ENCODE measurements around the gene MRPL23.

The MRPL23 gene

GRCh38 chr11:1946812-1947484 lies at the start of gene MRPL23:
Gene MRPL23 (plus strand): TSS chr11:1947332. CDS start chr11:1947363, 31 bp downstream.
- Mint-ChIP-seq H3K27me3 (no peaks in the 10 kb centered on the region), H3K36me3 (no peaks in the 10 kb centered on the region), H3K4me1 (no peaks in the 10 kb centered on the region), H3K4me3 (no peak within 1 kb of the TSS), H3K27ac (no peak within 1 kb of the TSS), H3K9me3 (no peaks in the 10 kb centered on the region)

- Mint-ChIP-seq H3K27ac (no peak overlapping the region), H3K27me3 (no peaks in the 10 kb centered on the region), H3K4me3 (no peak overlapping the region), H3K4me1 (no peaks in the 10 kb centered on the region), H3K9me3 (no peaks in the 10 kb centered on the region), H3K36me3 (no peaks in the 10 kb centered on the region)
Observed at GRCh38 chr11:1899090-1899489, 48.0 kb upstream of the MRPL23 start.

GRCh38 chr11:1899686-1900085 lies 47.4 kb upstream of the MRPL23 start:
- Mint-ChIP-seq H3K4me1 (no peaks in the 10 kb centered on the region), H3K4me3 (no peak overlapping the region), H3K27me3 (no peaks in the 10 kb centered on the region), H3K9me3 (no peaks in the 10 kb centered on the region), H3K27ac (no peak overlapping the region), H3K36me3 (no peaks in the 10 kb centered on the region)

GRCh38 chr11:1906181-1906580 lies 41.0 kb upstream of the MRPL23 start:
- H3K27me3 Mint-ChIP-seq, result peaks cover 5% of the 10 kb centered on the region
- no peaks in the 10 kb centered on the region for H3K9me3 Mint-ChIP-seq
- H3K4me3 Mint-ChIP-seq, result no peak overlapping the region
- H3K4me1 Mint-ChIP-seq, result no peaks in the 10 kb centered on the region
- H3K36me3 Mint-ChIP-seq, result no peaks in the 10 kb centered on the region
- no peak overlapping the region for H3K27ac Mint-ChIP-seq

- no peaks in the 10 kb centered on the region for H3K4me1 Mint-ChIP-seq
- H3K27ac Mint-ChIP-seq, result no peak overlapping the region
- peaks cover 5% of the 10 kb centered on the region for H3K27me3 Mint-ChIP-seq
- no peaks in the 10 kb centered on the region for H3K9me3 Mint-ChIP-seq
- no peaks in the 10 kb centered on the region for H3K36me3 Mint-ChIP-seq
- no peak overlapping the region for H3K4me3 Mint-ChIP-seq
Observed at GRCh38 chr11:1906611-1907423, 40.3 kb upstream of the MRPL23 start.

- no peaks in the 10 kb centered on the region for H3K36me3 Mint-ChIP-seq
- H3K4me3 Mint-ChIP-seq, result no peak overlapping the region
- H3K9me3 Mint-ChIP-seq, result no peaks in the 10 kb centered on the region
- no peaks in the 10 kb centered on the region for H3K4me1 Mint-ChIP-seq
- no peak overlapping the region for H3K27ac Mint-ChIP-seq
- peaks cover 5% of the 10 kb centered on the region for H3K27me3 Mint-ChIP-seq
Observed at GRCh38 chr11:1908618-1909017, 38.5 kb upstream of the MRPL23 start.

GRCh38 chr11:1909524-1909923 lies 37.6 kb upstream of the MRPL23 start:
- Mint-ChIP-seq H3K27me3 (peaks cover 7% of the 10 kb centered on the region), H3K27ac (no peak overlapping the region), H3K4me1 (no peaks in the 10 kb centered on the region), H3K36me3 (no peaks in the 10 kb centered on the region), H3K9me3 (no peaks in the 10 kb centered on the region), H3K4me3 (no peak overlapping the region)

GRCh38 chr11:1912289-1912878 lies 34.7 kb upstream of the MRPL23 start:
- no peaks in the 10 kb centered on the region for H3K9me3 Mint-ChIP-seq

GRCh38 chr11:1913271-1914060 lies 33.7 kb upstream of the MRPL23 start:
- H3K27ac Mint-ChIP-seq, result peak overlapping the region; percentile 52
- no peak overlapping the region for H3K4me3 Mint-ChIP-seq
- peaks cover 5% of the 10 kb centered on the region for H3K4me1 Mint-ChIP-seq
- no peaks in the 10 kb centered on the region for H3K36me3 Mint-ChIP-seq
- no peaks in the 10 kb centered on the region for H3K9me3 Mint-ChIP-seq
- peaks cover 4% of the 10 kb centered on the region for H3K27me3 Mint-ChIP-seq

More at GRCh38 chr11:1912289-1912878, 34.7 kb upstream of the MRPL23 start:
- H3K27me3 Mint-ChIP-seq, result peaks cover 4% of the 10 kb centered on the region
- H3K27ac Mint-ChIP-seq, result no peak overlapping the region
- H3K4me3 Mint-ChIP-seq, result no peak overlapping the region
- no peaks in the 10 kb centered on the region for H3K36me3 Mint-ChIP-seq
- H3K4me1 Mint-ChIP-seq, result peaks cover 5% of the 10 kb centered on the region

GRCh38 chr11:1915795-1916131 lies 31.4 kb upstream of the MRPL23 start:
- Mint-ChIP-seq H3K4me3 (no peak overlapping the region), H3K4me1 (peaks cover 5% of the 10 kb centered on the region), H3K27me3 (peaks cover 2% of the 10 kb centered on the region), H3K36me3 (no peaks in the 10 kb centered on the region), H3K27ac (peak overlapping the region; percentile 57), H3K9me3 (no peaks in the 10 kb centered on the region)

- no peak overlapping the region for H3K27ac Mint-ChIP-seq
Observed at GRCh38 chr11:1916132-1916985, 30.8 kb upstream of the MRPL23 start.

GRCh38 chr11:1916986-1917522 lies 30.1 kb upstream of the MRPL23 start:
- Mint-ChIP-seq H3K27me3 (peaks cover 2% of the 10 kb centered on the region), H3K4me3 (no peak overlapping the region), H3K9me3 (no peaks in the 10 kb centered on the region), H3K36me3 (no peaks in the 10 kb centered on the region), H3K27ac (no peak overlapping the region), H3K4me1 (peaks cover 5% of the 10 kb centered on the region)

More at GRCh38 chr11:1916132-1916985, 30.8 kb upstream of the MRPL23 start:
- Mint-ChIP-seq H3K4me1 (peaks cover 5% of the 10 kb centered on the region), H3K36me3 (no peaks in the 10 kb centered on the region), H3K27me3 (peaks cover 2% of the 10 kb centered on the region), H3K4me3 (no peak overlapping the region), H3K9me3 (no peaks in the 10 kb centered on the region)

GRCh38 chr11:1917523-1918435 lies 29.4 kb upstream of the MRPL23 start:
- H3K9me3 Mint-ChIP-seq, result no peaks in the 10 kb centered on the region
- no peaks in the 10 kb centered on the region for H3K36me3 Mint-ChIP-seq
- H3K27ac Mint-ChIP-seq, result no peak overlapping the region
- peaks cover 2% of the 10 kb centered on the region for H3K27me3 Mint-ChIP-seq
- no peak overlapping the region for H3K4me3 Mint-ChIP-seq
- H3K4me1 Mint-ChIP-seq, result peaks cover 5% of the 10 kb centered on the region

Data from activated naive CD4-positive, alpha-beta T cell treated with anti-CD3 and anti-CD28 coated beads, Interleukin-2, amount 50 U/mL, for 24 hours (primary cell).